Adrenal gland (tissue), 12 donors: ENCODE data around the gene DLGAP4. TPM values are rescaled to one million over a fixed set of nuclear protein-coding genes. Genes with fewer than 3 reads are reported as not detected.
"Not testable (repeated sequence)": the region's sequence is repeated elsewhere in the genome, so short reads cannot be mapped to it uniquely, and the experiment has no call there.

Experiments
- DNase-seq, 7 donors: peaks; one replicate each; pipeline ENCODE4 v3.0.0-alpha.2; 2019 to 2020
- H3K27ac ChIP-seq, 5 donors: fragments of 200-600 bp; sonication (generic) in 4 of 5; 1 replicate in 3 of 5; 2 replicates in 2 of 5; pipeline versions ENCODE4 v1.5.1 to v1.8.0; 2016 to 2020; ENCODE audit warnings: mild to moderate bottlenecking in 1 of 5
- H3K27me3 ChIP-seq: fragments of 200-600 bp; 2 replicates; pipeline ENCODE4 v1.8.0; 2021
- H3K36me3 ChIP-seq, 2 donors: fragments of 200-600 bp; replicated peaks in 1 of 2; 1 replicate in 1 of 2; 2 replicates in 1 of 2; pipeline versions ENCODE4 v1.5.1 to v1.8.0; 2018 to 2022
- H3K4me1 ChIP-seq, 2 donors: fragments of 200-600 bp; replicated peaks in 1 of 2; 1 replicate in 1 of 2; 2 replicates in 1 of 2; pipeline versions ENCODE4 v1.5.1 to v1.8.0; 2018 to 2021
- H3K4me3 ChIP-seq, 4 donors: fragments of 200-600 bp; sonication (generic) in 3 of 4; one replicate each; pipeline ENCODE4 v1.5.1; 2016 to 2018
- H3K9me3 ChIP-seq, 3 donors: fragments of 200-600 bp; sonication (generic) in 1 of 3; replicated peaks in 1 of 3; 1 replicate in 2 of 3; 2 replicates in 1 of 3; pipeline versions ENCODE4 v1.5.1 to v1.8.0; 2016 to 2021
- CTCF ChIP-seq, 6 experiments: fragments of 450-650 bp in 4 of 6; fragments of 200-600 bp in 2 of 6; sonication (generic) in 1 of 6; IDR thresholded peaks; 1 replicate in 5 of 6; 2 replicates in 1 of 6; pipeline versions ENCODE4 v1.5.1 to v1.8.0; 2016 to 2021; ENCODE audit warnings: antibody characterized with exemption in 6 of 6, mild to moderate bottlenecking in 2 of 6, moderate library complexity in 1 of 6
- POLR2A ChIP-seq, 2 donors: fragments of 450-650 bp; IDR thresholded peaks; one replicate each; pipeline ENCODE4 v1.6.1; 2017; ENCODE audit warnings: antibody characterized with exemption in 2 of 2, mild to moderate bottlenecking in 2 of 2, moderate library complexity in 1 of 2
- WGBS, 4 donors: extraction: QIAGEN DNeasy Blood & Tissue Kit in 2 of 4; methylation state at CpG; one replicate each; pipeline versions ENCODE4 v1.1.5 to v1.1.7; 2013 to 2017; 5-methylcytosine and 5-hydroxymethylcytosine counted together
- intact Hi-C, 2 donors: fragments of 100-400 bp; cut with DNase I; formaldehyde crosslinking; loops; one replicate each; pipeline versions ENCODE4 v1.14.1 to v1.15.0; 2022 to 2023
- polyA plus RNA-seq, 3 donors: library from polyadenylated mRNA; stranded (reverse); fragments of 200-250 nt in 2 of 3; fragments of 350-450 nt in 1 of 3; fragmentation: Illumina TruSeq in 1 of 3; extraction: RNeasy Lipid Tissue Mini Kit (QIAGEN cat#74804) in 1 of 3; gene quantifications; one replicate each; pipeline ENCODE4 v1.2.3, GENCODE V29; 2013 to 2014
- total RNA-seq, 9 donors: library from RNA; depleted of rRNA in 4 of 9; stranded (reverse); fragments of >200 nt in 4 of 9; fragments of 120-200 nt in 1 of 9; fragmentation: NEBNext Ultra II Directional in 1 of 9; extraction: Animal tissue kit (Norgen Biotek cat#: 25700) in 1 of 9; gene quantifications; one replicate each; pipeline versions ENCODE4 v1.1.0 to v1.2.4, GENCODE V29; 2013 to 2023
- donor health status: healthy with polysubstance abuse.
- donor health status: Bipolar disorder and iron deficiency.
- donor health status: DM: yes; HTN: yes; CAD: no.
- donor health status: DM: no; HTN: no; CAD: no.
- donor health status: DM: no; HTN: no; CAD: no.
- donor health status: DM: yes; HTN: yes; CAD: no.

DLGAP4 gene
- total and polyA plus RNA-seq, 12 donors: 13.5 to 95.2 (median 64.0) TPM

- Histone ChIP-seq H3K27me3 (no peaks in the 10 kb centered on the region), H3K9me3 (no peaks in the 10 kb centered on the region), H3K4me3 (no peak overlapping the region), H3K36me3 (no peaks in the 10 kb centered on the region), H3K4me1 (no peaks in the 10 kb centered on the region), H3K27ac (no peak overlapping the region)
- no peak for TF ChIP-seq CTCF (IDR thresholded peaks at IDR 0.05)
- intact Hi-C loops: no loop called here
- WGBS, 4 donors: 75 to 88% (median 83%) methylated on average over 9 of the region's 9 CpGs
- DNase-seq: no peak
These were observed 72.5 kb downstream of the DLGAP4 start for GRCh38 chr20:36378686-36379085.

- WGBS, 4 donors: 88 to 95% (median 90%) methylated on average over 1 of the region's 1 CpG
- intact Hi-C loops, H3K9me3 ChIP-seq, H3K27me3 ChIP-seq, H3K36me3 ChIP-seq, H3K4me1 ChIP-seq, H3K27ac ChIP-seq, DNase-seq, H3K4me3 ChIP-seq: not testable (repeated sequence)
These were observed 73.8 kb downstream of the DLGAP4 start for GRCh38 chr20:36379914-36380313.

GRCh38 chr20:36384022-36384619, 78.0 kb downstream of the DLGAP4 start:
- Histone ChIP-seq H3K27me3 (no peaks in the 10 kb centered on the region), H3K27ac (no peak overlapping the region), H3K9me3 (no peaks in the 10 kb centered on the region), H3K4me3 (no peak overlapping the region), H3K4me1 (no peaks in the 10 kb centered on the region), H3K36me3 (no peaks in the 10 kb centered on the region)
- TF ChIP-seq CTCF (IDR thresholded peaks at IDR 0.05): no peak
- no peak for TF ChIP-seq POLR2A (IDR thresholded peaks at IDR 0.05)
- intact Hi-C loops: no loop called here
- 0 to 3% (median 1%) methylated on average over 6 of the region's 6 CpGs for WGBS, 4 donors
- DNase-seq: peak in 4 of 7 donors; percentile 36 to 49 (median 42)

GRCh38 chr20:36385503-36385902, 79.4 kb downstream of the DLGAP4 start:
- Histone ChIP-seq H3K4me1 (no peaks in the 10 kb centered on the region), H3K27me3 (no peaks in the 10 kb centered on the region), H3K4me3 (no peak overlapping the region), H3K27ac (no peak overlapping the region), H3K36me3 (no peaks in the 10 kb centered on the region), H3K9me3 (no peaks in the 10 kb centered on the region)
- 70 to 100% (median 80%) methylated on average over 1 to 3 of the region's 3 CpGs for WGBS, 4 donors
- TF ChIP-seq POLR2A (IDR thresholded peaks at IDR 0.05) (no peak), CTCF (IDR thresholded peaks at IDR 0.05) (no peak)
- DNase-seq: no peak
- intact Hi-C loops: no loop called here

GRCh38 chr20:36386236-36386635, 80.1 kb downstream of the DLGAP4 start:
- TF ChIP-seq POLR2A (IDR thresholded peaks at IDR 0.05) (no peak), CTCF (IDR thresholded peaks at IDR 0.05) (no peak)
- no peak overlapping the region for H3K4me3 ChIP-seq
- no peaks in the 10 kb centered on the region for H3K9me3 ChIP-seq
- no peak overlapping the region for H3K27ac ChIP-seq
- peaks cover 3 to 6% of the 10 kb centered on the region in 2 donors for H3K4me1 ChIP-seq
- intact Hi-C loops: no loop called here
- H3K36me3 ChIP-seq: no peaks in the 10 kb centered on the region
- no peak for DNase-seq
- no peaks in the 10 kb centered on the region for H3K27me3 ChIP-seq
